ENCODE results near the gene AMBP.

GRCh38 chr9:114070188-114071103 is 7.7 kb downstream of the AMBP start:
- TF ChIP-seq CTCF (IDR thresholded peaks at IDR 0.05; ENCODE audit: low read depth, low read length, poor library complexity, severe bottlenecking) = no peak
- TF ChIP-seq EZH2phosphoT487 (IDR thresholded peaks at IDR 0.05; ENCODE audit: borderline replicate concordance, low read length) = no peak

Measured in DOHH2 (cell line).